Measurements from ENCODE around the gene TADA2A.

TADA2A gene

DNA sequence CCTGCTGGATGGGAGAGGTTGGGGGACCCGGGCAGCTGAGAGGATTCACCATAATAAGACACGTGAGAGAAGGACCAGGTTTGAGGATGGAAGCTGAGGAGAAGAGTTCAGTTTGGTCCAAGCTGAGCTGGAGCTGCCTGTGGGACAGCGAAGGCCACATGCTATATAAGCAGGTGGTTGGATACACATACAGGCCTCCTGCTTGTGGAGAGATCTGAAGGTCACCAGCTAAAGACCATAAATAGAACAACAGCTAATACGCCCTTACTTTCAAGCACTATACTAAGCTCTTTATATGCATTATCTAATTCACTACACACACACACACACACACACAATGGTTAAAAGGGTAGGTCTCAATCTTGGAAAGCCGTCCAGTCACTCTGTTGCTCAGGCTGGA, 115.1 kb downstream of the TADA2A start:
- no peak for DNase-seq (ENCODE audit: low read depth in 2 of 2, low spot score in 1 of 2)

- DNase-seq (ENCODE audit: low read depth in 2 of 2, low spot score in 1 of 2) = no peak
Observed at GRCh38 chr17:37523715-37524219, 117.1 kb downstream of the TADA2A start.

- DNase-seq (ENCODE audit: low read depth in 2 of 2, low spot score in 1 of 2) = no peak
Observed at GRCh38 chr17:37527249-37527851, 120.7 kb downstream of the TADA2A start.

All from stimulated activated CD8-positive, alpha-beta memory T cell treated with anti-CD3 and anti-CD28 coated beads, Interleukin-4, amount 100 ng/mL, for 1 hour (primary cell).